Sigmoid colon (tissue), 7 donors: Measurements from ENCODE around the gene KYNU. TPM values are rescaled to one million over a fixed set of nuclear protein-coding genes. Genes with fewer than 3 reads are reported as not detected.

Experiments used
- DNase-seq: peaks from one replicate; pipeline ENCODE4 v3.0.0-alpha.2; 2019
- H3K27ac ChIP-seq, 4 donors: fragments of 200-600 bp; sonication (generic); one replicate each; pipeline ENCODE4 v1.5.1; 2016 to 2019; ENCODE audit warnings: mild to moderate bottlenecking in 1 of 4
- H3K27me3 ChIP-seq, 3 donors: fragments of 200-600 bp; sonication (generic); one replicate each; pipeline ENCODE4 v1.5.1; 2019; ENCODE audit warnings: mild to moderate bottlenecking in 1 of 3
- H3K36me3 ChIP-seq, 4 donors: fragments of 200-600 bp; sonication (generic); one replicate each; pipeline ENCODE4 v1.5.1; 2016 to 2019
- H3K4me1 ChIP-seq, 4 donors: fragments of 200-600 bp; sonication (generic); one replicate each; pipeline ENCODE4 v1.5.1; 2017 to 2019
- H3K4me3 ChIP-seq, 4 donors: fragments of 200-600 bp; sonication (generic); one replicate each; pipeline ENCODE4 v1.5.1; 2017 to 2019; ENCODE audit warnings: mild to moderate bottlenecking in 2 of 4, moderate library complexity in 1 of 4
- H3K9me3 ChIP-seq, 4 donors: fragments of 200-600 bp in 3 of 4; sonication (generic) in 3 of 4; one replicate each; pipeline versions ENCODE4 v1.5.1 to v1.6.1; 2013 to 2019
- EP300 ChIP-seq, 4 donors: sonication (generic); formaldehyde crosslinking; IDR thresholded peaks; one replicate each; pipeline ENCODE4 v1.6.1; 2017; ENCODE audit warnings: antibody characterized with exemption in 4 of 4
- POLR2A ChIP-seq, 2 donors: fragments of 450-650 bp; IDR thresholded peaks; one replicate each; pipeline ENCODE4 v1.6.1; 2016; ENCODE audit warnings: antibody characterized with exemption in 2 of 2, mild to moderate bottlenecking in 2 of 2, moderate library complexity in 2 of 2
- POLR2AphosphoS5 ChIP-seq, 4 donors: sonication (generic); formaldehyde crosslinking; IDR thresholded peaks; one replicate each; pipeline ENCODE4 v1.6.1; 2017; ENCODE audit warnings: antibody characterized with exemption in 4 of 4
- WGBS, 2 donors: extraction: QIAGEN DNeasy Blood & Tissue Kit; methylation state at CpG; one replicate each; pipeline ENCODE4 v1.1.7; 2013; 5-methylcytosine and 5-hydroxymethylcytosine counted together
- intact Hi-C: fragments of 100-400 bp; cut with DNase I; formaldehyde crosslinking; loops from one replicate; pipeline ENCODE4 v1.15.1; 2023
- polyA plus RNA-seq, 3 donors: library from polyadenylated mRNA; stranded (reverse); fragments of 200-250 nt; gene quantifications; one replicate each; pipeline ENCODE4 v1.2.3, GENCODE V29; 2013
- total RNA-seq, 4 donors: library from RNA; depleted of rRNA; stranded (reverse); fragments of >200 nt; gene quantifications; one replicate each; pipeline ENCODE4 v1.1.0, GENCODE V29; 2016
- TF ChIP-seq, protein P1 (sequence below), 4 experiments: fragments of 450-650 bp in 3 of 4; fragments of 200-600 bp in 1 of 4; IDR thresholded peaks; one replicate each; pipeline ENCODE4 v1.5.1; 2016 to 2019; ENCODE audit warnings: antibody characterized with exemption in 4 of 4, mild to moderate bottlenecking in 3 of 4, moderate library complexity in 2 of 4
- donor health status: healthy with polysubstance abuse.
- donor health status: Bipolar disorder and iron deficiency.
- donor health status: healthy.

KYNU gene
- total and polyA plus RNA-seq, 7 donors, result 1.1 to 4.6 (median 2.2) TPM

DNA sequence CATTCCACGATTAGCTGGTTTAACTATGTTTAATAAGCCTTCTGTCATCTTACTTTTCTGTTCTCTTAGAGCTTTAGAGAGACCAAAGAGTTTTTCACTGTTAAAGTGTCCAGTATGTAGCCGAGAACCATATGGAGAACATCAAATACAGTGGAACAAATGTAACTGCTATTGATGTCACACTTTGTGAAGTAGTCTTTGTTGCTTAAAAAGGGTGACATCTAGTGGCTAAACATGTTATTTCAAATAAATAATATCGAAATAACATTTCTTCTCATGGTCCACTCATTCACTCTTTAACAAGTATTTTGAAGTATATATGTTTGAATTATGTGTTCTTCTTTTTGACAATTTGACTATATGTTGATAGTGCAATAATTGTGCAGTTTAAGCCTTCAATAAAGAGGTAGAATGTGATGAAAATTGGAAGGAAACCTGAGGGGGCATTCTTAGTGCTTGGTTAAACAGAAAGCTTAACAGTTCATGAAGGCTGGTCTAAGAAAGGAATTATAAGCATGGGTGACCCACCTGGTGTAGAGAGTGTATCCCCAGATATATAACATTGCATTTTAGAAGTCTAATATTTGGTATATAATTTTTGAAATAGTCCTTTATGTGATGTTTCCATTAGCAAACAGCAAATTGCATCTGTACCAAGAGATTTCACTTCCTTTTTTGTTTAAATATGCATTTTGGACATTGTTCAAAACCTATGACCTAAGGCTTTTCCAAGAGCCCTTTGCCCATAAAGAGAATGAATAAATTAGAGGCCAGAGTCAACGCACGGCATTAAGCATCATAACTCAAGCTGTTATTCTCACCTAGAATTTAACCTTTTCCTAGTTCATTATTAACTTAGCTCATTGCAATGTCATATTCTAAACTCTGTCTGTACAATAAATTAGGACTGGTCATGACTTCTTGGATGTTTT, 112.1 kb downstream of the KYNU start:
- H3K27me3 ChIP-seq, result no peaks in the 10 kb centered on the region
- DNase-seq, result no peak
- H3K27ac ChIP-seq, result no peak overlapping the region
- no peak overlapping the region for H3K4me3 ChIP-seq
- TF ChIP-seq EP300 (IDR thresholded peaks at IDR 0.05) (no peak), POLR2A (IDR thresholded peaks at IDR 0.05) (no peak)
- TF ChIP-seq, protein P1, sequence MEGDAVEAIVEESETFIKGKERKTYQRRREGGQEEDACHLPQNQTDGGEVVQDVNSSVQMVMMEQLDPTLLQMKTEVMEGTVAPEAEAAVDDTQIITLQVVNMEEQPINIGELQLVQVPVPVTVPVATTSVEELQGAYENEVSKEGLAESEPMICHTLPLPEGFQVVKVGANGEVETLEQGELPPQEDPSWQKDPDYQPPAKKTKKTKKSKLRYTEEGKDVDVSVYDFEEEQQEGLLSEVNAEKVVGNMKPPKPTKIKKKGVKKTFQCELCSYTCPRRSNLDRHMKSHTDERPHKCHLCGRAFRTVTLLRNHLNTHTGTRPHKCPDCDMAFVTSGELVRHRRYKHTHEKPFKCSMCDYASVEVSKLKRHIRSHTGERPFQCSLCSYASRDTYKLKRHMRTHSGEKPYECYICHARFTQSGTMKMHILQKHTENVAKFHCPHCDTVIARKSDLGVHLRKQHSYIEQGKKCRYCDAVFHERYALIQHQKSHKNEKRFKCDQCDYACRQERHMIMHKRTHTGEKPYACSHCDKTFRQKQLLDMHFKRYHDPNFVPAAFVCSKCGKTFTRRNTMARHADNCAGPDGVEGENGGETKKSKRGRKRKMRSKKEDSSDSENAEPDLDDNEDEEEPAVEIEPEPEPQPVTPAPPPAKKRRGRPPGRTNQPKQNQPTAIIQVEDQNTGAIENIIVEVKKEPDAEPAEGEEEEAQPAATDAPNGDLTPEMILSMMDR (IDR thresholded peaks at IDR 0.05), result peak in 1 of 4 experiments; percentile 54
- H3K4me1 ChIP-seq, result no peaks in the 10 kb centered on the region
- no peaks in the 10 kb centered on the region for H3K9me3 ChIP-seq
- 28 to 42% methylated on average over 5 of the region's 5 CpGs for WGBS, 2 donors
- H3K36me3 ChIP-seq, result no peaks in the 10 kb centered on the region
- intact Hi-C loops, result no loop called here

DNA sequence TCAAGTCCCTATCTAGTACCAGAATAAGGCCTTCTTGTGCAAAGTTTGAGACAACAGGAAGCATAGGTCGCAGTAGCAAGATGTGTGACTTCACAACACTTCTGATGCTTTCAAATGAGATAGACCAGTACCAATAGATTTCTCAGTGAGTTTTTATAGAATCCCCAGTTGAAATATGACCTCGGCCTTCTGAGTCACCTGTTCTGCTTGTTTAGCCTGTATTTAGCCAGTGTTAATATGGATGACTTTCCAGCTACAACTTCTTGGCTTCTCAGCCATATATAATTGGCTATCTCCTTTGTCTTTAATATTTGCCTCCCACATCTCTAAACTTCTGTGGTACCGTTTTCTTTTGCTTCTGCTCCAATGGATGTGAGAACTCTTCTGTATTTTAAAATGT, 113.8 kb downstream of the KYNU start:
- DNase-seq, result no peak
- H3K27ac ChIP-seq, result no peak overlapping the region
- WGBS, 2 donors, result 56 to 75% methylated on average over 3 of the region's 3 CpGs
- H3K4me1 ChIP-seq, result no peaks in the 10 kb centered on the region
- no peaks in the 10 kb centered on the region for H3K36me3 ChIP-seq
- H3K27me3 ChIP-seq, result no peaks in the 10 kb centered on the region
- intact Hi-C loops, result no loop called here
- no peak overlapping the region for H3K4me3 ChIP-seq
- TF ChIP-seq POLR2AphosphoS5 (IDR thresholded peaks at IDR 0.05), result no peak
- TF ChIP-seq EP300 (IDR thresholded peaks at IDR 0.05), result no peak
- TF ChIP-seq, protein P1 (IDR thresholded peaks at IDR 0.05), result no peak
- TF ChIP-seq POLR2A (IDR thresholded peaks at IDR 0.05), result no peak
- H3K9me3 ChIP-seq, result no peaks in the 10 kb centered on the region

DNA sequence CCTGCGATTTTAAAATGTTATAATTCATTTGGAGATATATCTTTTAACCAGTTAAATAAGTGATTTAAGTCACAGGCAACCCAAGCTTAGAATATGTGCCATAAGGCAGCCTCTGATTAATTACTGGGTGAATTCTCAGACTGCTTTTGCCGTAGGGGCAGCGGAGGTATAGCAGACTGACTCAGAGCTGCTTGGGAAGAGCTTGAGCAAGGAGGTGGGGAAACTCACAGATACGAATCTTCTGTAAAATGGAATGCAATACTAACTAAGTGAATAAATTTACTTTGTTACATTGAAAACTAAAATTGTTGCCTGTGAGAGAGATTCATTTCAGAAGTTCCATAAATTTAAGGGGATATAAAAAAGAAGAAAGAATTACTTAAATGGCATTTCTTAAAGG, 115.4 kb downstream of the KYNU start:
- TF ChIP-seq EP300 (IDR thresholded peaks at IDR 0.05) (no peak), POLR2AphosphoS5 (IDR thresholded peaks at IDR 0.05) (no peak)
- intact Hi-C loops, result no loop called here

DNA sequence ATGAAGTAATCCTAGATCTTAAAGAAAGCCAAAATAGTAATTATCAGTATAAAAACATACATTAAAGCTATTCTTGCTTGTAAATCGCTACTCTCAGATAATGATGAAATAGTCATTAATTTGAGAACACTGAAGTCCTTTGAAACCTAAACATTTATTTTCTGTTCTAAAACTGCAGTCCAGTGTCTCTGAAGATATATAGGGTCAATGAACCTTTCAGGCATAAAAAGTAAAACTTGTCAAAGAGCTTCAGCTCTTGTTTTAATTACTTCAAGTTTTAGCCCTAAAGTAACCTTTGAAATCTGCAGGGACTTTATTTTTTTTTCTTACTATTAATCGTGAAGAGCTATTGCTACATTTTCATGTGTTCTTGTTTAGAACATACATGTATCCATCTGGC, 116.3 kb downstream of the KYNU start:
- H3K4me1 ChIP-seq, result no peaks in the 10 kb centered on the region
- intact Hi-C loops, result no loop called here
- no peak overlapping the region for H3K4me3 ChIP-seq
- no peaks in the 10 kb centered on the region for H3K36me3 ChIP-seq
- DNase-seq, result no peak
- TF ChIP-seq POLR2AphosphoS5 (IDR thresholded peaks at IDR 0.05), result no peak
- TF ChIP-seq, protein P1 (IDR thresholded peaks at IDR 0.05), result no peak
- no peak for TF ChIP-seq EP300 (IDR thresholded peaks at IDR 0.05)
- no peak for TF ChIP-seq POLR2A (IDR thresholded peaks at IDR 0.05)
- H3K9me3 ChIP-seq, result no peaks in the 10 kb centered on the region
- H3K27ac ChIP-seq, result no peak overlapping the region
- H3K27me3 ChIP-seq, result no peaks in the 10 kb centered on the region
- WGBS, 2 donors, result 64 to 73% methylated on average over 2 of the region's 2 CpGs

More for the DNA sequence above, 115.4 kb downstream of the KYNU start:
- no peak for DNase-seq
- Histone ChIP-seq H3K27ac (no peak overlapping the region), H3K4me3 (no peak overlapping the region), H3K9me3 (no peaks in the 10 kb centered on the region), H3K4me1 (no peaks in the 10 kb centered on the region), H3K36me3 (no peaks in the 10 kb centered on the region), H3K27me3 (no peaks in the 10 kb centered on the region)
- WGBS, 2 donors, result 57 to 76% methylated on average over 4 of the region's 4 CpGs

DNA sequence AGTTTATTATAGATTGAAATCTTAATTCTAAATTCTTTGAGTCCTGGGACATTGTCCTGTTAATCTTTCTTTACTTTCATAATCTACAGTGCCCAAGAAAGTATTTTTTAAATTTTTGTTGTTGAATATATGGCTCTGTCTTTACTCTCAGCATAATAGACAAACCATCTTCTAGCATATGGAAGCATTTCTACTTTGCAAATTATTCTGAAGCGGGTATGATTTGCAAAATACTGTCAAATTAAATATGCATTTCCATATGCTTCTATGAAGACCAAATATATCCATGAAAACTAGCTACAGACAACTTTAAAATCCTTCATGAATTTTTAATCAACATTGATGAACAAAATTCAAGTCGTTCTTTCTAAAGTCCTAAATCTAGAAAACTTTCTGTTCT, 117.2 kb downstream of the KYNU start:
- WGBS, 2 donors, result 85 to 86% methylated on average over 2 of the region's 2 CpGs
- intact Hi-C loops, result no loop called here
- no peaks in the 10 kb centered on the region for H3K27me3 ChIP-seq
- H3K9me3 ChIP-seq, result no peaks in the 10 kb centered on the region
- no peak for DNase-seq
- no peak for TF ChIP-seq EP300 (IDR thresholded peaks at IDR 0.05)
- no peak for TF ChIP-seq POLR2A (IDR thresholded peaks at IDR 0.05)
- TF ChIP-seq POLR2AphosphoS5 (IDR thresholded peaks at IDR 0.05), result no peak
- TF ChIP-seq, protein P1 (IDR thresholded peaks at IDR 0.05), result no peak
- H3K36me3 ChIP-seq, result no peaks in the 10 kb centered on the region
- H3K27ac ChIP-seq, result no peak overlapping the region
- no peak overlapping the region for H3K4me3 ChIP-seq
- no peaks in the 10 kb centered on the region for H3K4me1 ChIP-seq
